CD4-positive, CD25-positive, alpha-beta regulatory T cell (primary cell): Measurements from ENCODE around the gene DBF4. TPM values are rescaled to one million over a fixed set of nuclear protein-coding genes. Genes with fewer than 3 reads are reported as not detected.
"Not testable (repeated sequence)": the region's sequence is repeated elsewhere in the genome, so short reads cannot be mapped to it uniquely, and the experiment has no call there.

Experiments used
- ATAC-seq, 2 donors: fragments of 150-1000 bp; cut with Tn5 transposase; one replicate each; pipeline ENCODE4 v1.10.0; 2021; ENCODE audit warnings: low read depth in 2 of 2, moderate number of reproducible peaks in 2 of 2, moderate library complexity in 1 of 2
- DNase-seq, 3 donors: peaks; one replicate each; pipeline versions ENCODE4 v3.0.0 to v3.0.0-alpha.2; 2012 to 2022; ENCODE audit warnings: mixed read lengths in 1 of 3
- H3K27ac ChIP-seq: one replicate; pipeline ENCODE4 v1.7.0; 2013; ENCODE audit warnings: mild to moderate bottlenecking, low read length; ENCODE audit not compliant: insufficient read depth, poor library complexity, severe bottlenecking
- H3K27me3 ChIP-seq: one replicate; pipeline ENCODE4 v1.7.0; 2013; ENCODE audit warnings: low read length; ENCODE audit not compliant: control insufficient read depth, insufficient read depth
- H3K36me3 ChIP-seq: one replicate; pipeline ENCODE4 v1.7.0; 2013; ENCODE audit warnings: mild to moderate bottlenecking, low read length, moderate library complexity; ENCODE audit not compliant: control insufficient read depth, insufficient read depth
- H3K4me1 ChIP-seq: 2 replicates; pipeline ENCODE4 v1.7.0; 2013; ENCODE audit warnings: mild to moderate bottlenecking, low read length; ENCODE audit not compliant: insufficient read depth, control insufficient read depth, poor library complexity, severe bottlenecking
- H3K4me3 ChIP-seq: one replicate; pipeline ENCODE4 v1.7.0; 2013; ENCODE audit warnings: low read depth, mild to moderate bottlenecking, low read length, moderate library complexity
- H3K9me3 ChIP-seq, 2 experiments: 1 replicate in 1 of 2; 2 replicates in 1 of 2; pipeline ENCODE4 v1.7.0; 2013; ENCODE audit warnings: low read length in 2 of 2, mild to moderate bottlenecking in 1 of 2, moderate library complexity in 1 of 2; ENCODE audit not compliant: control insufficient read depth in 2 of 2
- H3K27ac Mint-ChIP-seq, 3 donors: one replicate each; pipeline ENCODE4 v1.8.0; 2020 to 2022; ENCODE audit warnings: mild to moderate bottlenecking in 3 of 3, mixed read lengths in 3 of 3, moderate library complexity in 2 of 3
- H3K27me3 Mint-ChIP-seq: one replicate; pipeline ENCODE4 v1.8.0; 2022; ENCODE audit warnings: mild to moderate bottlenecking, mixed read lengths
- H3K36me3 Mint-ChIP-seq: one replicate; pipeline ENCODE4 v1.8.0; 2020; ENCODE audit warnings: mixed read lengths
- H3K4me1 Mint-ChIP-seq, 4 donors: one replicate each; pipeline ENCODE4 v1.8.0; 2020 to 2022; ENCODE audit warnings: mixed read lengths in 4 of 4, mild to moderate bottlenecking in 1 of 4
- H3K4me3 Mint-ChIP-seq, 4 donors: one replicate each; pipeline ENCODE4 v1.8.0; 2020 to 2022; ENCODE audit warnings: mild to moderate bottlenecking in 4 of 4, mixed read lengths in 4 of 4, moderate library complexity in 3 of 4
- H3K9me3 Mint-ChIP-seq, 7 donors: one replicate each; pipeline ENCODE4 v1.8.0; 2020 to 2022; ENCODE audit warnings: mixed read lengths in 7 of 7, mild to moderate bottlenecking in 3 of 7, moderate library complexity in 2 of 7
- polyA plus RNA-seq, 4 donors: library from polyadenylated mRNA; unstranded; fragments of 300-500 nt; fragmentation: Illumina TruSeq; gene quantifications; one replicate each; pipeline ENCODE4 v1.2.3, GENCODE V29; 2021
- total RNA-seq: library from RNA; stranded (reverse); gene quantifications from one replicate; pipeline ENCODE4 v1.2.3, GENCODE V29; 2022

DBF4 gene
- total and polyA plus RNA-seq, 5 donors from 2014 or later = 41.2 to 65.1 (median 44.7) TPM

- no peak for ATAC-seq
Observed at GRCh38 chr7:87941138-87941537, 64.8 kb downstream of the DBF4 start.

DNA sequence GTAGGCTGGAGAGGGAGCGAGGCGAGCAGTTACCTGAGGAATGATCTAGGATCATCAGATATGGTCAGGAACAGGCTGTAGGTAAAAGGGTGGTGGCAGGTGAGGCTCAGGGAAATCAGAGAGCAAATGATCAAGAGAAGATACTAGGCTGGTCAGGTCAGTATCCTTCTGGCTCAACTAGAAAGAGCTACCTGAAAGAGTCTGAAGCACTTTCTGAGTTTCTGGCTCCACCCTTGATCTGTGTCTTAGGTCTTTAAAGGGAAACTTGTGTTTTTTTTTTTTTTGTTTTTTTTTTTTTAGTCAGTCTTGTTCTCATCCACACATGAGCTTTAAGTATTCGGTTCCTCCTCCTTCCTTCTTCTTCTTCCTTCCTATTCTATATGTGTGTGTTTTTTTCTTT, 68.3 kb downstream of the DBF4 start:
- no peak overlapping the region for H3K4me3 ChIP-seq
- Mint-ChIP-seq H3K4me3 (no peak overlapping the region), H3K36me3 (no peaks in the 10 kb centered on the region), H3K27me3 (peaks cover 4% of the 10 kb centered on the region), H3K4me1 (peaks cover 0 to 11% (median 3%) of the 10 kb centered on the region in 4 donors), H3K9me3 (peaks cover 0 to 5% (median 0%) of the 10 kb centered on the region in 7 donors), H3K27ac (peak overlapping the region in 1 of 3 donors; percentile 2)
- no peaks in the 10 kb centered on the region for H3K4me1 ChIP-seq
- no peak overlapping the region for H3K27ac ChIP-seq
- no peaks in the 10 kb centered on the region for H3K27me3 ChIP-seq
- no peak for DNase-seq
- no peaks in the 10 kb centered on the region for H3K36me3 ChIP-seq
- no peak for ATAC-seq
- no peaks in the 10 kb centered on the region for H3K9me3 ChIP-seq

More at GRCh38 chr7:87941138-87941537, 64.8 kb downstream of the DBF4 start:
- no peaks in the 10 kb centered on the region for H3K36me3 ChIP-seq
- Mint-ChIP-seq H3K4me3 (no peak overlapping the region), H3K36me3 (peaks cover 11% of the 10 kb centered on the region), H3K9me3 (peaks cover 0 to 3% (median 0%) of the 10 kb centered on the region in 7 donors), H3K27ac (no peak overlapping the region), H3K4me1 (peaks cover 2 to 20% (median 4%) of the 10 kb centered on the region in 4 donors), H3K27me3 (peaks cover 10% of the 10 kb centered on the region)
- no peak overlapping the region for H3K4me3 ChIP-seq
- no peak for DNase-seq
- H3K4me1 ChIP-seq = no peaks in the 10 kb centered on the region
- no peaks in the 10 kb centered on the region for H3K9me3 ChIP-seq
- no peak overlapping the region for H3K27ac ChIP-seq
- H3K27me3 ChIP-seq = peaks cover 2% of the 10 kb centered on the region

GRCh38 chr7:87945926-87946325, 69.6 kb downstream of the DBF4 start:
- not testable (repeated sequence) for H3K9me3 Mint-ChIP-seq, H3K4me1 ChIP-seq, H3K9me3 ChIP-seq, H3K27me3 Mint-ChIP-seq, H3K27ac Mint-ChIP-seq, H3K27me3 ChIP-seq, ATAC-seq, H3K4me3 Mint-ChIP-seq, DNase-seq, H3K4me3 ChIP-seq, H3K36me3 Mint-ChIP-seq, H3K36me3 ChIP-seq, H3K27ac ChIP-seq
- peaks cover 0 to 11% (median 3%) of the 10 kb centered on the region in 4 donors for H3K4me1 Mint-ChIP-seq

- Histone ChIP-seq H3K4me1 (no peaks in the 10 kb centered on the region), H3K4me3 (no peak overlapping the region), H3K9me3 (no peaks in the 10 kb centered on the region), H3K36me3 (no peaks in the 10 kb centered on the region), H3K27me3 (no peaks in the 10 kb centered on the region), H3K27ac (no peak overlapping the region)
- DNase-seq = no peak
- no peak for ATAC-seq
- H3K9me3 Mint-ChIP-seq = peaks cover 0 to 4% (median 0%) of the 10 kb centered on the region in 7 donors
- H3K27me3 Mint-ChIP-seq = peaks cover 4% of the 10 kb centered on the region
- H3K4me1 Mint-ChIP-seq = peaks cover 0 to 11% (median 4%) of the 10 kb centered on the region in 4 donors
- H3K4me3 Mint-ChIP-seq = no peak overlapping the region
- H3K36me3 Mint-ChIP-seq = no peaks in the 10 kb centered on the region
- H3K27ac Mint-ChIP-seq = no peak overlapping the region
Observed at GRCh38 chr7:87948371-87948770, 72.1 kb downstream of the DBF4 start.

Other genes with a start within 250 kb of the DBF4 start
- not detected for gene RUNDC3B, start 248.1 kb upstream of the DBF4 start, total RNA-seq
- under 1 TPM in 3 of 4 donors, not detected in 1; 0.05 to 0.17 (median 0.17) TPM for gene RUNDC3B, start 248.1 kb upstream of the DBF4 start, polyA plus RNA-seq
- 24.2 TPM for gene SLC25A40, start 133 bp upstream of the DBF4 start, total RNA-seq
- 10 to 100 TPM; 13.4 to 20.9 (median 16.3) TPM for gene SLC25A40, start 133 bp upstream of the DBF4 start, polyA plus RNA-seq
- 1.2 TPM for gene ADAM22, start 57.8 kb downstream of the DBF4 start, total RNA-seq
- 1 to 10 TPM in 1 of 4 donors, under 1 TPM in 2, not detected in 1; 0.21 to 1.5 (median 0.30) TPM for gene ADAM22, start 57.8 kb downstream of the DBF4 start, polyA plus RNA-seq